Lung (tissue), 12 donors: ENCODE data around the gene VARS2. TPM values are rescaled to one million over a fixed set of nuclear protein-coding genes. Genes with fewer than 3 reads are reported as not detected.
"Not testable (repeated sequence)": the region's sequence is repeated elsewhere in the genome, so short reads cannot be mapped to it uniquely, and the experiment has no call there.

Source experiments
- ATAC-seq: fragments of 200-7000 bp; cut with Tn5 transposase; one replicate; pipeline ENCODE4 v1.9.1; 2020; ENCODE audit warnings: moderate number of reproducible peaks; ENCODE audit not compliant: insufficient read depth, low FRiP score
- DNase-seq, 3 donors: peaks; one replicate each; pipeline ENCODE4 v3.0.0-alpha.2; 2013 to 2017
- H3K27ac ChIP-seq, 2 donors: one replicate each; pipeline ENCODE4 v1.5.1; 2013; ENCODE audit warnings: mild to moderate bottlenecking in 2 of 2, moderate library complexity in 2 of 2, control low read depth in 1 of 2, inconsistent platforms in 1 of 2, low read depth in 1 of 2, low read length in 1 of 2
- H3K27me3 ChIP-seq, 3 donors: one replicate each; pipeline ENCODE4 v1.5.1; 2013; ENCODE audit warnings: low read length in 2 of 3; ENCODE audit not compliant: control insufficient read depth in 3 of 3, insufficient read depth in 3 of 3
- H3K36me3 ChIP-seq, 4 donors: one replicate each; pipeline ENCODE4 v1.5.1; 2013; ENCODE audit warnings: low read length in 4 of 4, mild to moderate bottlenecking in 1 of 4, moderate library complexity in 1 of 4; ENCODE audit not compliant: control insufficient read depth in 4 of 4, insufficient read depth in 4 of 4
- H3K4me1 ChIP-seq, 5 donors: one replicate each; pipeline ENCODE4 v1.5.1; 2013; ENCODE audit warnings: low read length in 5 of 5, mild to moderate bottlenecking in 2 of 5, moderate library complexity in 1 of 5; ENCODE audit not compliant: control insufficient read depth in 5 of 5, insufficient read depth in 5 of 5
- H3K4me3 ChIP-seq: one replicate; pipeline ENCODE4 v1.5.1; 2013; ENCODE audit warnings: mild to moderate bottlenecking, control low read depth, moderate library complexity
- H3K9ac ChIP-seq, 2 donors: one replicate each; pipeline ENCODE4 v1.5.1; 2013; ENCODE audit warnings: low read length in 2 of 2, control low read depth in 1 of 2; ENCODE audit not compliant: insufficient read depth in 1 of 2
- H3K9me3 ChIP-seq, 4 donors: one replicate each; pipeline ENCODE4 v1.5.1; 2013; ENCODE audit warnings: low read length in 3 of 4, mild to moderate bottlenecking in 1 of 4, moderate library complexity in 1 of 4; ENCODE audit not compliant: control insufficient read depth in 4 of 4, insufficient read depth in 3 of 4
- CTCF ChIP-seq: IDR thresholded peaks from 2 replicates; pipeline ENCODE4 v1.5.1; 2012; ENCODE audit warnings: mild to moderate bottlenecking; ENCODE audit errors: control extremely low read depth, extremely low read depth
- WGBS, 2 donors: extraction: QIAGEN DNeasy Blood & Tissue Kit; methylation state at CpG; one replicate each; pipeline ENCODE4 v1.1.7; 2013; 5-methylcytosine and 5-hydroxymethylcytosine counted together
- polyA plus RNA-seq, 2 donors: library from polyadenylated mRNA; stranded (reverse); fragments of 200-250 nt; gene quantifications; one replicate each; pipeline ENCODE4 v1.2.1, GENCODE V29; 2013
- total RNA-seq, 2 donors: library from RNA; depleted of rRNA in 1 of 2; stranded (reverse); fragments of >200 nt in 1 of 2; gene quantifications; one replicate each; pipeline ENCODE4 v1.2.1, GENCODE V29; 2014 to 2021
- donor health status: control.
- donor health status: control.
- donor health status: Bipolar disorder and iron deficiency.
- donor health status: healthy.
- donor health status: DM: yes; HTN: yes; CAD: no.

Gene VARS2
- total and polyA plus RNA-seq, 4 donors, result 17.4 to 38.4 (median 25.5) TPM

GRCh38 chr6:30908700-30909099, 5.3 kb upstream of the VARS2 start:
- Histone ChIP-seq H3K9ac (peak overlapping the region in 1 of 2 donors; percentile 89), H3K27ac (no peak overlapping the region), H3K4me3 (peak overlapping the region; percentile 43), H3K9me3 (no peaks in the 10 kb centered on the region), H3K4me1 (peaks cover 0 to 16% (median 7%) of the 10 kb centered on the region in 5 donors), H3K27me3 (no peaks in the 10 kb centered on the region), H3K36me3 (peaks cover 0 to 17% (median 8%) of the 10 kb centered on the region in 4 donors)
- 25 to 33% methylated on average over 2 of the region's 2 CpGs for WGBS, 2 donors
- DNase-seq, result no peak
- no peak for TF ChIP-seq CTCF
- no peak for ATAC-seq

GRCh38 chr6:30910473-30910872, 3.6 kb upstream of the VARS2 start:
- not testable (repeated sequence) for DNase-seq, H3K9me3 ChIP-seq, H3K27ac ChIP-seq, H3K4me3 ChIP-seq, H3K9ac ChIP-seq, ATAC-seq, H3K27me3 ChIP-seq
- Histone ChIP-seq H3K4me1 (peaks cover 0 to 26% (median 16%) of the 10 kb centered on the region in 5 donors), H3K36me3 (peaks cover 0 to 17% (median 8%) of the 10 kb centered on the region in 4 donors)
- 95% methylated on average over 12 of the region's 12 CpGs for WGBS, 2 donors

GRCh38 chr6:30912746-30913520, 1.1 kb upstream of the VARS2 start:
- Histone ChIP-seq H3K27ac (no peak overlapping the region), H3K4me1 (peaks cover 0 to 31% (median 23%) of the 10 kb centered on the region in 5 donors), H3K36me3 (peaks cover 0 to 17% (median 13%) of the 10 kb centered on the region in 4 donors), H3K27me3 (no peaks in the 10 kb centered on the region), H3K4me3 (no peak overlapping the region), H3K9me3 (no peaks in the 10 kb centered on the region), H3K9ac (no peak overlapping the region)
- TF ChIP-seq CTCF, result no peak
- DNase-seq (no peak), ATAC-seq (no peak)
- 89 to 92% methylated on average over 8 of the region's 8 CpGs for WGBS, 2 donors

- ATAC-seq, result peak; percentile 10
- 10 to 12% methylated on average over 31 of the region's 31 CpGs for WGBS, 2 donors
Observed at GRCh38 chr6:30913721-30914075, 340 bp upstream of the VARS2 start.

More at GRCh38 chr6:30913721-30914075, 340 bp upstream of the VARS2 start:
- TF ChIP-seq CTCF, result no peak
- Histone ChIP-seq H3K27ac (peak overlapping the region; percentile 86 to 95), H3K4me3 (peak overlapping the region; percentile 29), H3K4me1 (peaks cover 0 to 29% (median 21%) of the 10 kb centered on the region in 5 donors), H3K9me3 (no peaks in the 10 kb centered on the region), H3K9ac (peak overlapping the region in 1 of 2 donors; percentile 44), H3K36me3 (peaks cover 0 to 17% (median 14%) of the 10 kb centered on the region in 4 donors), H3K27me3 (no peaks in the 10 kb centered on the region)
- no peak for DNase-seq
